GM11168 (cell line): Measurements from ENCODE around the gene TIMM44.
"Not testable (repeated sequence)": the region's sequence is repeated elsewhere in the genome, so short reads cannot be mapped to it uniquely, and the experiment has no call there.

Source experiments
- in situ Hi-C: fragments of 300-500 bp; cut with MboI; formaldehyde crosslinking; loops from one replicate; pipeline ENCODE4 v1.12.0; 2022; ENCODE audit warnings: low sequenced_read_pairs; ENCODE audit not compliant: unreplicated experiment

Gene TIMM44

DNA sequence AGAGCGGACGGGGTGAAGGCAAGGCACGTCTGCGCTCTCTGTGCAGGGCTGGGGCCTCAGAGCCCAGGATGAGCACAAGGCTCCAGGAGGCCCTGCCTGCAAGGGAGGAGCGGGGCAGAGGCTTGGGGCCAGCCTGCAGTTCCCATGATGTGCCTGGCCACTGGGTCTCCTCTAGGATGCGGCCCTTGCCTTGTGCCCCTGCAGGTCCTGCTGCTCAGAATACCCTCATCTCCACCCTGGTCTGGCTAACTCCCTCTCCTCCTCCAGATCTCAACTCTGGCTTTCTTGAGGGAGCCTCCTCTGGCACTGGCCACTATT lies 34.2 kb upstream of the TIMM44 start:
- in situ Hi-C loops: no loop called here

DNA sequence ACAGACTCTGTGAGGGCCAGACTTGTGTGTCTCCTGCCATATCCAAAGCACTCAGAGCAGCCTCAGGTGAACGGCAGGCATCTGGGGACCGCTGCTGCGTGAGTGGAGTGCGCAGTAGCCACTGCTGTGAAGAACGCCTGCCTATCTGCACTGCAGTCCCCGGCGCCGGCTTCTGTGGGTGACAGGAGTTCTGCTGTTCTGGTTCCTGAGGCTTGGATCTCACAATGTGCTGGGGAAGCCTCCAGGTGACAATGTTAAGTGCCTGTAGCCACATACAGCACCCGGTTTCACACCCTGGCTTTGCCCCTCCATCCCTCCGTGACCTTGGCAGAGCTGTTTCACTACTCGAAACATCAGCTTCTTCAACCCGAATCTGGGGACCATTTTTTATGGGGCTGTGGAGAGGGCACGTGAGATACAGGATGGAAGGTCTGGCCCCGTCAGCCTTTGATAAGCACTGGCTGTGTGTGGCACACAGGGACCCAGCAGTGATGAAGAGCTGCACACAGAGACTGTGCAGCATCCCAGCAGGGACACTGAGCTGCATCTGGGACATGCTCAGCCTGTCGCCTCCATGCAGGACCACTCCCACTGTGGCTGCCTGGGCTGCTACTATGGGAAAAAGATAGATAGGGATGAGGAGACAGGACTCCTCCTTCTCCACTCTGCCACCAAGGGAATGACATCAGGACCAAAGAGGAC lies 33.7 kb upstream of the TIMM44 start:
- in situ Hi-C loops: no loop called here

DNA sequence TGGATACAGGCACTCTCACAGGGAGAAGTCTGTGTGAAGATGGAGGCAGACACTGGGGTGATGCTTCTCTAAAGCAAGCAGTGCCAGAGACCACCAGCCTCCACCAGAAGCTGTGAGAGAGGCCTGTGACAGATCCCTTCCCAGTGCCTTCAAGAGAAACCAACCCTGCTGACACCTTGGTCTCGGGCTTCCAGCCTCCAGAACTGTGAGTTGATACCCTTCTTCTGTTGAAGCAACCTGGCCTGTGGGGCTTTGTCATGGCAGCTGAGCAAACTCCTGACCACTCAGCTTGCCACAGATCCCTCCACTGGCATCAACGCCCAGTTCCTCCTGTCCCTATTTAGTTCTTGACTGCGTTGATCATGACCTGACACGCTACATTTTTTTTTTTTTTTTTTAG lies 33.0 kb upstream of the TIMM44 start:
- in situ Hi-C loops: no loop called here

DNA sequence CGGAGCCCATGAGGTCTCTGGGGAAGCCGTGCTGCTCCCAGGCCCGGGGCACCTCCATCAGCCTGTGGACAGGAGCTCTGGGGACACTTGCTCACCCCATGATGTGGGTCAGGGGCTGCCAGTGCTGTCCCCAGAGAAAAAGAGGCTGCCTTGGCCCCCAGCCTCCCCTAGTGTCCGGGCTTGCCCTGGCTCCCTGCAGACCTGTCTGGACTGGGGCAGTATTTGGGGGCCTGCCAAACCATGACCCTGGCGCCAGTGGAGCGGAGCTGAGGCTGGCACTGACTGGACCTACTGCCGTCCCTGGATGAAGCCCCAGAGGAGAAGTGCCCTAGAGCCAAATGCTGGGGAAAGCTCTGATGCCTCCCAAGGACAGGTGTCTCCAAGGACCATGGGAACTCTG lies 31.6 kb upstream of the TIMM44 start:
- in situ Hi-C loops: no loop called here

DNA sequence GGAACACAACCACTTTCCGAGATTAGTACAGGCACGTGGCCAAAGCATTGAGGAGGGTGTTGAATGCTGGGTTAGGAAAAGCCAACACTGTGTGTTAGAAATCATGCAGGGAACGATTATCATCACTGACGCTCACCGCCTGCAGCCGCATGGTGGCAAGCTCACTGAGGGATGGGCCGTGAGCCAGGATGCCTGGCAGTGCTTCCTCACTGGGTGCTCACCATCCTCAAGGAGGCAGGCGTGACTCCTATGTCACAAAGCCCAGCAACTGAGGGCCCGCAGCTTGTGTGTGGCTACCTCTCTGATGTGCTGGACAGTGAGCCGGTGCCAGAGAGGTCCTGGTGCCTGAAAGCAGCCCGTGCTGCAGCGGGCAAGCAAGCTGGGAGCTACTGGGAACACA lies 30.4 kb upstream of the TIMM44 start:
- in situ Hi-C loops: no loop called here

DNA sequence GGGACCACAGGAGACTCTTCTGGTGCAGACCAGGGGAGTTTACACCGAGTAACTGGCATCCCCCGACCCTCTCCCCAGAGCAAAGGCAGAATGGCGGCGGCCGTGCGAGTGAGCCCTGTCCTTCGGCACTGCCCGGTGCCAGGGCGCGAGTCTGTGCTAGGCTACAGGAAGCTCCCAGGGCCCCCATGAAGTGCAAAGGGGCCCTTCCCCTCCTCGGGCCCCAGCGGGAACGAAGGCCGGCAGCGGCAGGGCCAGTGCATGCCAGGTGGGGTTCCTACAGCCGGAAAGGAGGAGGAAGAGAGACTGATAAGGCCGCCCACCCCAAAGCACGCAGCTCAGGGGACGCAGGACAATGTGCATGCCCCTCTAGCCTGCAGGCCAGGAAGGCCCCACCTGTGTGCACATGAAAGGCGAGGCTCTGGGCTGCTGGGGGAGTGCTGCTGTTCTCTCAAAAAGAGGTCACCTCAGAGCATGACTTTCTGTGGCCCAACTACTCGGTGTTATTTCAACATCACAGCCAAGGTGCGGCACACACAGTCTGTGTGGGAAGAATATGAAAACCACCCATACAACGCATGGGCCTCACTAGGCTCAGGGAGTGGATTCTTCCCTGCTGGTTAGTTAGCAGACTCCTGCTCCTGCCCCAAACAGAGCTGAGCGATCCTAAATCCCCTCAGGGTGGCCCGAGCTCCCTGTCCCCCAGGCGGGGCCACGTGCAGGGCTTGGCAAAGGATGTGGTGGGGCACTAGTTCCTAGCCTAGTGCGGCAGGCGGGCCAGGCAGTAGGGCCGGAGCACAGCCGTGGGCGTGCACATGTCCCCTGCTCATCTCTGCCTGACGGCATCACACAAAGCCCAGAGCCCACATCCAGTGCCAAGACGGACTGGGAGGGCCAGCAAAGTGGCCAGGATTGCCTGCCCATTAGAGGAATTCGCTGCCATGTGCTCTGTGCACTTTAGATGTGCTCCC lies 28.4 kb upstream of the TIMM44 start:
- in situ Hi-C loops: no loop called here

DNA sequence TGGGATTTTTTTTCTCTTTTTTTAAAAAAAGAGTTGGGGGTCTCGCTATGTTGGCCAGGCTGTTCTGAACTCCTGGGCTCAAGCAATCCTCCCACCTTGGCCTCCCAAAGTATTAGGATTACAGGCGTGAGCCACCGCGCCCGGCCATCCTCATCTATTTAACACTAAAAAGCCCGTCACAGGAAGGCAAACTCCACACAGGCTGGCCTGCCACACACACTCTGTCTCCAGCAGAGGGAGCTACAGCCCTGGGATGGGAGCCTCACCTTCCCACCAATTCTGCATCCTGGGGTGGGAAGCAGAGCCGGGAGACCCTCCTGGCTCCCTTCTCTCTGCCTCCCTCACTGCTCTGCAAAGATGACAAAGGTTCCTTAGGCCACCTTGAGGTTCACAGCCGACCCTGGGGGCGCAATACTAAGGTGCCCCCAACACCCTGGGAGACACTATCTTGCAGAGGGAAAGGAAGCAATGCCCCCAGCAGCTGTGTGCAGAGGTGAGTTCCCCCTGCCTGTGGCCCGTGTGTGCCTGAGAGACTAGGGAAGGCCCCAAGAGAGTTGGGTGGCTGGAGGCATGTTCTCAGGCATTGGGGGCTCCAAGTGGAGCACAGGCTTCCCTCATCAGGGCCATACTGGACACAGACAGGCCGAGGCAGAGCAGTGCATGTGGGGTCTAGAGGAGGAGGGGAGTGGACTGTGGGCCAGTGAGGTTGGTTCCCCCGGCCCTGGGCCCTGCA lies 27.4 kb upstream of the TIMM44 start:
- in situ Hi-C loops: no loop called here

DNA sequence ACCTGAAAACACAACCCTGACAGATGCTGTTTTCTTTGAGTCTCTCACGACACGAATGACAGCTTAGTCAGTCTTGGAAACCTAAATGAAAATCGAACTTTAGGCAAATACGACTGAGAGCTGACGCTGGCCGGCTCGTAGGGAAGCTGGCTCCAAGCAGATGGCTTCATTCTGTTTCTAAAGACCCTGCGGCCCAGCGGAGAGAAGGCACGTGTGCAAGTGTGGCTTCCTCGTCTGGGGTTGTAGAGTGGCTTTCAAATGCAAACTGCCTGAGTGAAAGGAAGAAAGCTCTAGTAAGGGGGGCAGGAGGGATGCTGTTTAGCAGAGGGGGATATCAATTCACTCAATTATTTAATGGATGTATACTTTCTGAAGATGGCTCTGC lies 26.1 kb upstream of the TIMM44 start:
- in situ Hi-C loops: no loop called here

DNA sequence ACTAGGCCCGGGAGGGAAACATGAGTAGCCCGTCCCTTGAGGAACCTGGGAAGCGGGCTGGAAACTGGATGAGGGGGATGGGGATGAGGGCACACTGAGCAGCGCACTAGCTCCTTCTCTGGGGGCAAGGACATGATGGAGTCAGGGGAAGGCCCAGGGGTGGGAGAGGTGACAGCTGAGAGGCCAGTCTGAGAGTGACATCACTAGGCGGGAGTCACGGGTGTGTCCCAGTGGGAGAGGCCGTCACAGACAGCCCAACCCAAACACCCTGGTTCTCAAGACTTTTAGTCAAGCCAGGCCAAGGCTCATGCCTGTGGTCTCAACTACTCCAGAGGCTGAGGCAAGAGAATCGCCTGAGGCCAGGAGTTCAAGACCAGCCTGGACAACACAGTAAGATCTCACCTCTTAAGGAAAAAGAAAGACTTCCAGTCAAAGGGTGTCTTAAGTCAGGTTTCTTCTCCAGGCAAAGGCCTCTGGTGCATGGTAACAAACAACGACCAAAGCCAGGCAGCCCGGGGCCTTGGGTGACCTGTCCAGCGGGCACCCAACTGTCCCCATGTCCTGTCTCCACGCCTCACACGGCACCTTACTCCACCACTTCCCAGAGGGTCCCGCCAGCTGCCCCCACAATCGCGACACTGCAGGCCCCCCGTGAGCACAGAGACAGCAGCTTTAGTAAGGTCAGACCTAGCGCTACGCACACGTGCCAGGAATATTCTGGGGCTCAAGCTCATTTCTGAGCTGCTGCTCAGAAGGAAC lies 25.5 kb upstream of the TIMM44 start:
- in situ Hi-C loops: no loop called here

DNA sequence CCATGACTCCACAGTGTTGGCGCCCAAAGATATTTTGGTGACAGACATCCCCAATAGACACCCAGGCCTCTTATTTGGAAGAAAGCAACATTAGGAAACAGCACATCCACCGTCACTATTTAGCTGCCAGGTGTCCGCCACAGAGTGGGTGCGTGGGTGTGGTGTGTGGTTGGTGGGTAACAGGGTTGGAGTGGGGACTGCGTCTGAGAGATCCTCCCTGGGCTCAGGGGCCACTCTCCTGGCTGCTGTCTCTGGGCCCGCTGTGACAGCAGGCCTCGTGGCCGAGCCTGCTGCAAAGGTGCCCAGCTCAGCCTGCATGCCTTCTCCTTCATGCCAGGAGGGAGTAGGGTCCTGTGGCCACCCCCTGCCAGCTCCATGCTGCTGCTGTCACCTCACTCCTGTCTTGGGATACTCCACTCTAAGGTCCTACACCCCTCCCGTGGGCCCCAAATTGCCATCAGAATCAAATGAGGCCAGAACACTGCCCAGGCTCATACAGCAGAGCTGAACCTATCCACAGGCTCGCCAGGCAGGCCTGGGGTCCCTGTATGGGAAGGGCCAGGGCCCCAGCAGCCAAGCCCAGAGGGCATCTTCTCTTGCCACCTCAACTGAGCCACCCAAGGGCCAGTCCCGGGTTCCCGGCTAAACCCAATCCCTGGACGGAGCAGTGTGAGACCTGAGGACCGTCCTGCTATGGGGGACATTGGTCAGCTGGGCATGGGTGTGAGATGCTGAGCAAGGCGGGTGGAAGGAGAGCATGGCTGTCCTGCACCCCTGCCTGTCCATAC lies 24.7 kb upstream of the TIMM44 start:
- in situ Hi-C loops: no loop called here

DNA sequence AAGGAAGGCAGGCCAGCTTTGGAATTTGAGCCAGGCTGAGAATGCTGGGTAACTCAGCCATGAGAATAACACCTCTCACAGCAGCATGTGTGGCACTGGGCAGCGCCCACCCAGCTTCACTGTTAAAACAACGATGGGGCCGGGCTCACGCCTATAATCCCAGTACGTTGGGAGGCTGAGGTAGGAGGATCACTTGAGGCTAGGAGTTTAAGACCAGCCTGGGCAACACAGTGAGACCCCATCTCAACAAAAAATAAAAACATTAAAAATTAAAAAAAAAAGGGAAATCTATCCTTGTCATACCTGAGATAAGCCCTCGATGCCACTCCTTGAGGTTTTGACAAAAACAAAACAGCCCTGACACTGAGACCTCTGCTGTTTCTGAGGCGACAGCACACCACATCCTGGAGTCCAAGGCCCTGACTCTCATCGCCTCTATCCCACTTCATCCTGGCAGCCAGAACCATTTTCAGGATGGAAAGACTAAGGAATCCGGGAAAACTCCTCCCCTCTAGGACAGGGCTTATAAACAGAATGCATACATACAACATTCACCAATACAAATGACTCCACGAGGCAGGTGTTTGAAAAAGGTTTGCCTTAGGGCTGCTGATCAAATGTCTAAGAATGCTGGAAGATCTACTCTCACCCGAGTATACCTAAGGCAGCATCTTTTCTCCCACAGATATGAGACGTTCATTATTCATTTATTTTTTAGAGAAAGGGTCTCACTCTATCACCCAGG lies 22.6 kb upstream of the TIMM44 start:
- in situ Hi-C loops: no loop called here

DNA sequence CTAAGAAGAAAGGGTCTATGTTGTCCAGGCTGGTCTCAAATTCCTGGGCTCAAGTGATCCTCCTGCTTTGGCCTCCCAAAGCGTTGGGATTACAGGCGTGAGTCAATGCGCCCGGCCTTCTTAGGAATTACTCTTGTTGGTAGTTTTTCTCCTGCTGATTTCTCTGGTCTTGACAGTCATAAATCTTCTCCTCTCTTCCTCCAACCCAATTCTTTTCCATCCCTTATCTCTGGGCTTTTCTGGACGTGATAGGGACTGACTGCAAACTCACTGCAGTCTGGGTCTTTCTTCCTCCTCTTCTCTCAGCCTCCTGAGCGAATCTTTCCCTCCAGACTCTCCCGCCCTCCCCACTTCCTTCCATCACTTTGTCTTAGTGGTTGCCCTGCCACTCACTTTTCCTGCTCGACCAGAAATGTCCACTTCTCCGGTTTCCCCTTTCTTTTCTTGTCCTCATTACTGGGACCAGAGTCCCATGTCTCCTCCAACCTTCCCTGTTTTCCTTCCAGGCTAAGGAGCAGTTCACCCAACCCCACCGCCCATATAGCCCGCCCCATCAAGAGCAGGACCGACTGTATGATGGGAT lies 21.9 kb upstream of the TIMM44 start:
- in situ Hi-C loops: no loop called here

DNA sequence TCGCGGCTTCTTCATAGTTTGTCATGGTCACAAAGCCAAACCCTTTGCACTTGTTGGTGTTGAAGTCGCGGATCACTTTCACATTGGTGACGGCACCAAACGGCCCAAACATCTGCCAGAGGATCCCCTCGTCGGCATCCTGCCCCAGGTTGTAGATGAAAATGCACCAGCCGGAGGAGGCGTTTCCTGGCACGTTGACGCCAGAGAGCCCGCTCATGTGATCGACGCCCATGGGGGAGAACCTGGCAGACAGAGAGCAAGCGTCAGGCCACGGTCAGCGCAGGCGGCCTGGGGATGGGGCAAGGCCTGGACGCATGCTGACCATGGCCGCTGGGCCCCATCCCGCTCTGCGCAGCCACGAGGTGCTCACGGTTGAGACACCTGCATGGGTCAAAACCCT lies 20.1 kb upstream of the TIMM44 start:
- in situ Hi-C loops: no loop called here

DNA sequence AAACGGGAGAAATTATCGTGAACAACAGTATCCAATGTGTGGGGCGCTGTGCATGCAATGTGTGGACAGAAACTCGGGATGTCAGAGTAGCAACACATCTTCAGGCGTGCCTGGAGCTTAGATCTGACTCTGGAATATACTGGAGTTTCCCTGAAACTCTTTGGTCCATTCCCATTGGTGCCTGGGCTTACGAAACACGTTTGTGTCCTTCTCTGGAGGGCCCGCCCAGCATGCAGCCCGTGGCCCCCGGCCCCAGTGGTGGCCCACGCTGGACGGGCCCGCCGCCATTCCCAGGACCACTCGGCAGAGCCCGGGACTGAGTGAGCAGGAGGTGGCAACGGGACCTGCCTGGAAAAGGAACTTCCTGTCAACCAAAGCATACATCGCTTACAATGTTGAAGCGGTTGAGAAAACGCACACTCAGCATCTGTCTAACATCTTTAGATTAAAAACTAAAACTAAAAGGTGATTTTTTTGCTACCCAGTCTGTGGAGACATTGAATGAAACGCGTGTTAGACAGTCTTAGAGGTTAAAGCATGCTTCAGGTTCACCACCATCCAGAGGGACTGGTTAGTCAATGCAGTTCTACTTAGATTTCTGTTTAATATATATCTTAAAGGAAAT lies 19.3 kb upstream of the TIMM44 start:
- in situ Hi-C loops: no loop called here

DNA sequence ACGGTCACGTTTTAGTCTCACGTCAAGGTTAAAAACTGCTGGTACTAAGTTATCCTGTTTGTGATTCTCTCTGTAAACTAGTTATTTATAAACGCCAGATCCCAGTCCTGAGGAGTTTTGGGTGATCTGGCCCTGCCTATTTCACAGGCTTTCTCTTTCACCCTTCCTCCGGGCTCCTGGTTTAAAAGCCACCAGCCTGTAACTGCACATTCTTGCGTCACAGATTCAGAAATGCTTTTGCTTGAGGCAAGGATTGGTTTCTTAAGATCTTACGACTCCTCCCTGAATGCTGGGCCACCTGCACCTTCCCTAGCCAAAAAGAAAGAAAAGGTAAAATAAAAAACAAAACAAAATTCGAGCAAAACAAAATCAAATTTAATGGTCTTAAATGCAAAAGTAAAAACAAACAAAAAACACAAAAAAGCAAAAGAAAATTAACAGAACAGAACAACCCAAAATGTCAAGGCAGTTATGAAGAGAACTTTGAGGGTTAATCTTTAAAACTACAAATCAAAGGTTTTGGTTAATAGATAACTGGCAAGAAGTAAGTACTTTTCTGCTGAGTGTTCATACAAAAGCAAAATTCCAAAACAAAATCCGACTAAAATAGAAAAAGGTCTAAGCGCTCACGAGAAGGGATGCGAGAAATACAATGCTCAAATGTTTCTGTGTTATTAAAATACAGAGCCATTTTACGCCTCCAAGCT lies 18.6 kb upstream of the TIMM44 start:
- in situ Hi-C loops: no loop called here

DNA sequence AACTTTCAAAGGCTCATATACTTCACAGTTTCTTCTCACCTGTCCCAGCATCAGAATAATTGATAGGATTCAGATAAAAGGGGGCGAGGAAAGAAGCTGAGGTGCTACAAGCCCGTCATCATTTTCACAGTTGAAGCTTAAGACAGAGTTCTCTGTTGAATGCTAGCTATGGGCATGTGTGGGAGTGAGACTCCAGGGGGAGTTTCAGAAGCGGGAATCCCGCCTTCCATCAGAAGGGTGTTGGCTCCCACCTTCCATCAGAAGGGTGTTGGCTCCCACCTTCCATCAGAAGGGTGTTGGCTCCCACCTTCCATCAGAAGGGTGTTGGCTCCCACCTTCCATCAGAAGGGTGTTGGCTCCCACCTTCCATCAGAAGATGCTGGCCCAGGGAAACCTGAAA lies 17.6 kb upstream of the TIMM44 start:
- in situ Hi-C loops: not testable (repeated sequence)

DNA sequence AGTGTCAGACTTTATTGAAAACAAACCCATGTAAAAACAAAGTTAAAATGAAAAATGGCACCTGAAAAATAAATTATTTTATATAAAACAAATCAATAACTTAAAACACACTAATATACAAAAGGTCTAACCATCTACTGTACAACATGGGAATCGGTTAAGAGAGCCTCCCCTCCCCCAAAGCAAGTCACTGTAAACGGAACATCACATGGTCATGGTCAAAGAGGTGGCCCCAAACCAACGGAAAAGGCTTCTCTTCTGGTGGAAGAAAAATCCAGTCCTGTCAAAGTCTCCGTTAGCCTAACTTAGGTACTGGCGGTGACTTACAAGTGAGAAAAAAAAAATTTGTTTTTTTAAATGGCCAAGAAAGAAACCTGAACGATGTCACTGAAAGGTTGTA lies 15.7 kb upstream of the TIMM44 start:
- in situ Hi-C loops: no loop called here

DNA sequence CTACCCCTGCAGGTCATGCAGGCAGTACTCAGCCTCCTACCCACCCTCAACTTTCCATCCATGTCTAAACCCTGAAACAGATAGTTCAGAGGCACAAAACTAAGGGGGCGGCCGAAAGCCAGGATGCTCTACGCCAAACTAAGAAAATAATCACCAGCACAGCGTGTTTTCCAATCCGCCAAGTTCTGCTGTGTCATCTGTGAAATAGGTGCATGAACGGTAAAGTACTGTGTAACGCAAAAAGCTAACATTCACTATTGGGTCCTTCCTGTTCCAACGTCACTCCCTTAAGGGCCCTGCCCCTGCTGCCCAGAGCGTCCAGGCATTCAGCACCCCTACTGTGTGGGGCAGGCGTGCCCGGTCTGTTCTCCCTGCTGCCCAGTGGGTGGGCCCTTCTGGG lies 12.2 kb upstream of the TIMM44 start:
- in situ Hi-C loops: no loop called here
